Frontal cortex (tissue), 4 donors: ENCODE data around the gene SPSB2. TPM values are rescaled to one million over a fixed set of nuclear protein-coding genes. Genes with fewer than 3 reads are reported as not detected.
"Not testable (repeated sequence)": the region's sequence is repeated elsewhere in the genome, so short reads cannot be mapped to it uniquely, and the experiment has no call there.

ENCODE experiments used
- DNase-seq, 2 donors: peaks; one replicate each; pipeline ENCODE4 v3.0.0; 2012; ENCODE audit warnings: low spot score in 2 of 2
- FAIRE-seq: peaks from 2 replicates; lab custom pipeline; 2012; peaks lifted over from hg19 to GRCh38; lab: Jason Lieb, UNC
- total RNA-seq: library from RNA; depleted of rRNA; stranded (reverse); fragments of >200 nt; gene quantifications from one replicate; pipeline ENCODE4 v1.2.3, GENCODE V29; 2014
- donor health status: control.
- donor health status: control.
- donor health status: control.

SPSB2 gene
- total RNA-seq, 1 donor from 2014 or later, result 1.6 TPM

- DNase-seq (peak; percentile 83 to 86), FAIRE-seq (no peak)
Observed at GRCh38 chr12:6872073-6873048, 742 bp downstream of the SPSB2 start.

- FAIRE-seq (no peak), DNase-seq (no peak)
Observed at GRCh38 chr12:6871052-6871957, 1.8 kb downstream of the SPSB2 start.

GRCh38 chr12:6870304-6870703 lies 2.8 kb downstream of the SPSB2 start:
- not testable (repeated sequence) for FAIRE-seq, DNase-seq

GRCh38 chr12:6869049-6870021 lies 3.8 kb downstream of the SPSB2 start:
- FAIRE-seq (no peak), DNase-seq (peak; percentile 75 to 78)

- DNase-seq (no peak), FAIRE-seq (no peak)
Observed at GRCh38 chr12:6868211-6869048, 4.7 kb downstream of the SPSB2 start.

- peak; percentile 96 to 99 for DNase-seq
- FAIRE-seq, result no peak
Observed at GRCh38 chr12:6867413-6868210, 5.5 kb downstream of the SPSB2 start, which contains the start of gene TPI1. Gene TPI1, plus strand, starts transcription at chr12:6867531. Its CDS starts 36 bp downstream, at chr12:6867567.

- FAIRE-seq, result no peak
- peak in 1 of 2 donors; percentile 34 for DNase-seq
Observed at GRCh38 chr12:6866920-6867412, 6.1 kb downstream of the SPSB2 start.

GRCh38 chr12:6866163-6866919 lies 6.8 kb downstream of the SPSB2 start:
- FAIRE-seq (no peak), DNase-seq (no peak)

- FAIRE-seq, DNase-seq: not testable (repeated sequence)
Observed at GRCh38 chr12:6865307-6865706, 7.8 kb downstream of the SPSB2 start.

GRCh38 chr12:6863586-6864321 lies 9.3 kb downstream of the SPSB2 start:
- no peak for FAIRE-seq
- DNase-seq, result no peak

GRCh38 chr12:6863033-6863432 lies 10.1 kb downstream of the SPSB2 start:
- no peak for FAIRE-seq
- DNase-seq, result no peak

- DNase-seq (no peak), FAIRE-seq (no peak)
Observed at GRCh38 chr12:6861391-6861790, 11.7 kb downstream of the SPSB2 start.

- DNase-seq (no peak), FAIRE-seq (no peak)
Observed at GRCh38 chr12:6860942-6861341, 12.2 kb downstream of the SPSB2 start.

GRCh38 chr12:6860116-6860515 lies 13.0 kb downstream of the SPSB2 start:
- DNase-seq (no peak), FAIRE-seq (no peak)

- DNase-seq, result no peak
- FAIRE-seq, result no peak
Observed at GRCh38 chr12:6858799-6859198, 14.3 kb downstream of the SPSB2 start.

- DNase-seq (no peak), FAIRE-seq (no peak)
Observed at GRCh38 chr12:6855322-6855721, 17.8 kb downstream of the SPSB2 start.
